Pancreas (tissue), 10 donors: ENCODE results near the gene MPRIP. TPM values are rescaled to one million over a fixed set of nuclear protein-coding genes. Genes with fewer than 3 reads are reported as not detected.
"Not testable (repeated sequence)": the region's sequence is repeated elsewhere in the genome, so short reads cannot be mapped to it uniquely, and the experiment has no call there.

Experiments used
- ATAC-seq, 4 donors: fragments of 200-7000 bp; cut with Tn5 transposase; one replicate each; pipeline versions ENCODE4 v1.8.0 to v1.9.1; 2020; ENCODE audit warnings: mild to moderate bottlenecking in 4 of 4, moderate library complexity in 4 of 4
- DNase-seq, 6 donors: peaks; one replicate each; pipeline ENCODE4 v3.0.0-alpha.2; 2020
- FAIRE-seq: peaks from 2 replicates; lab custom pipeline; 2012; peaks lifted over from hg19 to GRCh38; lab: Jason Lieb, UNC
- H3K27ac ChIP-seq, 4 donors: fragments of 200-600 bp; sonication (generic); 1 replicate in 3 of 4; 2 replicates in 1 of 4; pipeline versions ENCODE4 v1.5.0 to v1.8.0; 2020
- H3K27me3 ChIP-seq, 4 donors: fragments of 200-600 bp; one replicate each; pipeline ENCODE4 v1.8.0; 2021
- H3K36me3 ChIP-seq, 3 donors: fragments of 200-600 bp; sonication (generic) in 1 of 3; one replicate each; pipeline versions ENCODE4 v1.5.0 to v1.8.0; 2020 to 2021
- H3K4me1 ChIP-seq, 3 donors: fragments of 200-600 bp; one replicate each; pipeline ENCODE4 v1.8.0; 2021
- H3K4me3 ChIP-seq, 4 donors: fragments of 200-600 bp; sonication (generic) in 2 of 4; one replicate each; pipeline versions ENCODE4 v1.5.0 to v1.8.0; 2020 to 2021
- H3K9me3 ChIP-seq, 4 donors: fragments of 200-600 bp; one replicate each; pipeline ENCODE4 v1.8.0; 2021
- WGBS, 2 donors: extraction: QIAGEN DNeasy Blood & Tissue Kit; methylation state at CpG; one replicate each; pipeline ENCODE4 v1.1.7; 2013; 5-methylcytosine and 5-hydroxymethylcytosine counted together
- intact Hi-C, 3 donors: fragments of 100-400 bp; cut with DNase I; formaldehyde crosslinking; loops; one replicate each; pipeline versions ENCODE4 v1.11.1 to v1.14.2; 2022
- polyA plus RNA-seq, 2 donors: library from polyadenylated mRNA; stranded (reverse); fragments of 200-250 nt; gene quantifications; one replicate each; pipeline ENCODE4 v1.2.3, GENCODE V29; 2013
- total RNA-seq, 6 donors: library from RNA; stranded (reverse); fragmentation: NEBNext Ultra II Directional in 4 of 6; extraction: Animal tissue kit (Norgen Biotek cat#: 25700) in 4 of 6; gene quantifications; one replicate each; pipeline versions ENCODE4 v1.2.1 to v1.2.4, GENCODE V29; 2021 to 2023
- TF ChIP-seq, protein P1 (sequence below), 4 donors: fragments of 200-600 bp; sonication (generic) in 3 of 4; IDR thresholded peaks; one replicate each; pipeline versions ENCODE4 v1.5.0 to v1.8.0; 2021; ENCODE audit warnings: antibody characterized with exemption in 4 of 4
- donor health status: healthy with polysubstance abuse.
- donor health status: DM: no; HTN: no; CAD: no; lungs with moderate emphysema.
- donor health status: DM: no; HTN: no; CAD: no.
- donor health status: control.
- donor health status: control.
- donor health status: Bipolar disorder and iron deficiency.
- donor health status: DM: yes; HTN: yes; CAD: no.
- donor health status: DM: no; HTN: no; CAD: no.
- donor health status: DM: no; HTN: no; CAD: no.
- donor health status: DM: yes; HTN: yes; CAD: no.

The MPRIP gene, protein sequence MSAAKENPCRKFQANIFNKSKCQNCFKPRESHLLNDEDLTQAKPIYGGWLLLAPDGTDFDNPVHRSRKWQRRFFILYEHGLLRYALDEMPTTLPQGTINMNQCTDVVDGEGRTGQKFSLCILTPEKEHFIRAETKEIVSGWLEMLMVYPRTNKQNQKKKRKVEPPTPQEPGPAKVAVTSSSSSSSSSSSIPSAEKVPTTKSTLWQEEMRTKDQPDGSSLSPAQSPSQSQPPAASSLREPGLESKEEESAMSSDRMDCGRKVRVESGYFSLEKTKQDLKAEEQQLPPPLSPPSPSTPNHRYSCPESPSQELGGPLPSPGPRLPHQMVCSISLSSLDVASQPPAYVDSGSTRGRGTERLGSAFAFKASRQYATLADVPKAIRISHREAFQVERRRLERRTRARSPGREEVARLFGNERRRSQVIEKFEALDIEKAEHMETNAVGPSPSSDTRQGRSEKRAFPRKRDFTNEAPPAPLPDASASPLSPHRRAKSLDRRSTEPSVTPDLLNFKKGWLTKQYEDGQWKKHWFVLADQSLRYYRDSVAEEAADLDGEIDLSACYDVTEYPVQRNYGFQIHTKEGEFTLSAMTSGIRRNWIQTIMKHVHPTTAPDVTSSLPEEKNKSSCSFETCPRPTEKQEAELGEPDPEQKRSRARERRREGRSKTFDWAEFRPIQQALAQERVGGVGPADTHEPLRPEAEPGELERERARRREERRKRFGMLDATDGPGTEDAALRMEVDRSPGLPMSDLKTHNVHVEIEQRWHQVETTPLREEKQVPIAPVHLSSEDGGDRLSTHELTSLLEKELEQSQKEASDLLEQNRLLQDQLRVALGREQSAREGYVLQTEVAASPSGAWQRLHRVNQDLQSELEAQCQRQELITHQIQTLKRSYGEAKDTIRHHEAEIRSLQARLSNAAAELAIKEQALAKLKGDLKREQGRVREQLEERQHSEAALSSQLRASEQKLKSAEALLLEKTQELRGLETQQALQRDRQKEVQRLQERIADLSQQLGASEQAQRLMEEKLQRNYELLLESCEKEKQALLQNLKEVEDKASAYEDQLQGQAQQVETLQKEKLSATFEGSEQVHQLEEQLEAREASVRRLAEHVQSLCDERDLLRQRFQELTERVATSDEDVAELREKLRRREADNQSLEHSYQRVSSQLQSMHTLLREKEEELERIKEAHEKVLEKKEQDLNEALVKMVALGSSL (N-terminal part only)
- total RNA-seq: 100 to 1,000 TPM in 2 of 6 donors, 10 to 100 TPM in 4; 91.8 to 134 (median 98.1) TPM
- 100 to 1,000 TPM; 174 to 242 TPM for polyA plus RNA-seq

DNA sequence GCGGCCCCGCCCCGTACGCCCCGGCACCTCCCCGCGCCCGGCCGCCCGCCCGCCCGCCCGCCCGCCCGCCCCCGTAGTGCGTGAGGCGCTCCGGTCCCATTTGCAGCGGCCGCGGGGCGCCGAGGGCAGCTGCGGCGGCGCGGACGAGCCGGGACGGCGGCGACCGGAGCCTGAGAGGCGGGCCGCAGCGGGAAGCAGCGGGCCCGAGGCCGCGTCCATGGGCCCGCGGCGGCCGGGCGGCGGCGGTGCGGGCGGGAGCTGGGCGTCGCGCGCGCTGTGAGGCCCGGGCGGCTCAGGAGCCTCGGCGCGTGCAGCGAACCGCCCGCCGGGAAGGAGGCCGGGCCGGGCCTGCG, at the start of gene MPRIP:
Gene MPRIP (plus strand): TSS at position 74 of the 353 bp plus-strand sequence. CDS start 392 bp downstream, outside the sequence.
- ATAC-seq (no peak), DNase-seq (no peak), FAIRE-seq (no peak)
- Histone ChIP-seq H3K27ac (peak within 1 kb of the TSS; percentile 56 to 83 (median 71)), H3K36me3 (no peaks in the 10 kb centered on the region), H3K4me1 (peaks cover 7 to 26% (median 24%) of the 10 kb centered on the region in 3 donors), H3K27me3 (no peaks in the 10 kb centered on the region), H3K9me3 (no peaks in the 10 kb centered on the region), H3K4me3 (peak within 1 kb of the TSS; percentile 42 to 69 (median 62))
- WGBS, 2 donors: 0 to 2% methylated on average over 32 to 67 of the region's 67 CpGs
- intact Hi-C loops: no loop called here
- TF ChIP-seq, protein P1, sequence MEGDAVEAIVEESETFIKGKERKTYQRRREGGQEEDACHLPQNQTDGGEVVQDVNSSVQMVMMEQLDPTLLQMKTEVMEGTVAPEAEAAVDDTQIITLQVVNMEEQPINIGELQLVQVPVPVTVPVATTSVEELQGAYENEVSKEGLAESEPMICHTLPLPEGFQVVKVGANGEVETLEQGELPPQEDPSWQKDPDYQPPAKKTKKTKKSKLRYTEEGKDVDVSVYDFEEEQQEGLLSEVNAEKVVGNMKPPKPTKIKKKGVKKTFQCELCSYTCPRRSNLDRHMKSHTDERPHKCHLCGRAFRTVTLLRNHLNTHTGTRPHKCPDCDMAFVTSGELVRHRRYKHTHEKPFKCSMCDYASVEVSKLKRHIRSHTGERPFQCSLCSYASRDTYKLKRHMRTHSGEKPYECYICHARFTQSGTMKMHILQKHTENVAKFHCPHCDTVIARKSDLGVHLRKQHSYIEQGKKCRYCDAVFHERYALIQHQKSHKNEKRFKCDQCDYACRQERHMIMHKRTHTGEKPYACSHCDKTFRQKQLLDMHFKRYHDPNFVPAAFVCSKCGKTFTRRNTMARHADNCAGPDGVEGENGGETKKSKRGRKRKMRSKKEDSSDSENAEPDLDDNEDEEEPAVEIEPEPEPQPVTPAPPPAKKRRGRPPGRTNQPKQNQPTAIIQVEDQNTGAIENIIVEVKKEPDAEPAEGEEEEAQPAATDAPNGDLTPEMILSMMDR (IDR thresholded peaks at IDR 0.05): no peak

DNA sequence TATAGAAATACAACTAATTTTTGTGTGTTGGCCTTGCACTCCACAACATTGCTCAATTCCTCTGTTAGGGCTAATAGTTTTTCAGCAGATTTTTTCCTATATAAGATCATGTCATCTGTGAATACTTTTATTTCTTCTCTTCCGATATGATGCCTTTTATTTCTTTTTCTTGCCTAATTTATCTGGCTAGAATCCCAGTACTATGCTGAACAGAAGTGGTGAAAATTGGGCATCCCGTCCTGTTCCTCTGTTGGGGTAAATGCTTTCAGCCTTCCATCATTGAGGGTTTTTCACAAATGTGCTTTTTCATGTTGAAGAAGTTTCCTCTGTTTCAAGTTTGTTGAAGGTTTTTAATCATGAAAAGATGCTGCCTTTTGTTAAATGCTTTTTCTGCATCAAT, 47.6 kb upstream of the MPRIP start:
- Histone ChIP-seq H3K27ac (no peak overlapping the region), H3K4me3 (no peak overlapping the region), H3K9me3 (no peaks in the 10 kb centered on the region), H3K36me3 (no peaks in the 10 kb centered on the region), H3K4me1 (no peaks in the 10 kb centered on the region), H3K27me3 (no peaks in the 10 kb centered on the region)
- ATAC-seq (no peak), FAIRE-seq (no peak), DNase-seq (no peak)
- TF ChIP-seq, protein P1 (IDR thresholded peaks at IDR 0.05): no peak
- WGBS, 2 donors: 86 to 93% methylated on average over 2 of the region's 2 CpGs
- intact Hi-C loops: no loop called here

DNA sequence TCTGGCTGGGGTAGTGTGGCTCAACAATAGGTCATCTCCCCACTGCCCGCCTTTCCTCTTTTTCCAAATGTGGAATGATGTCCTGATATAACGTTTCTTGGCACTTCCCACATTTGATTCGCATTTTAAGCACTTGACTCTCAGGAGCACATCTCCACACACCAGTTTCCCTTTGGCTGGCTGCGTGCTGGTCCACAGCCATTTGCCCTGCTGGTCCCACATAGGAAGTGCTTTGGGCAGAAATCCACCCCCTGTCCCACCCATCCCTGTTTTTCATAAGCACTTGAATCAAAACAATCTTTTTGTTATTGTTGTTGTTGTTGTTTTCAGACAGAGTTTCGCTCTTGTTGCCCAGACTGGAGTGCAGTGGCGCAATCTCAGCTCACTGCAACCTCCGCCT, 46.3 kb upstream of the MPRIP start:
- 85 to 94% methylated on average over 7 of the region's 7 CpGs for WGBS, 2 donors
- no peaks in the 10 kb centered on the region for H3K4me1 ChIP-seq
- H3K27ac ChIP-seq: no peak overlapping the region
- TF ChIP-seq, protein P1 (IDR thresholded peaks at IDR 0.05): no peak
- H3K4me3 ChIP-seq: no peak overlapping the region
- intact Hi-C loops: no loop called here
- H3K27me3 ChIP-seq: no peaks in the 10 kb centered on the region
- no peaks in the 10 kb centered on the region for H3K36me3 ChIP-seq
- H3K9me3 ChIP-seq: no peaks in the 10 kb centered on the region
- FAIRE-seq (no peak), ATAC-seq (no peak), DNase-seq (no peak)

DNA sequence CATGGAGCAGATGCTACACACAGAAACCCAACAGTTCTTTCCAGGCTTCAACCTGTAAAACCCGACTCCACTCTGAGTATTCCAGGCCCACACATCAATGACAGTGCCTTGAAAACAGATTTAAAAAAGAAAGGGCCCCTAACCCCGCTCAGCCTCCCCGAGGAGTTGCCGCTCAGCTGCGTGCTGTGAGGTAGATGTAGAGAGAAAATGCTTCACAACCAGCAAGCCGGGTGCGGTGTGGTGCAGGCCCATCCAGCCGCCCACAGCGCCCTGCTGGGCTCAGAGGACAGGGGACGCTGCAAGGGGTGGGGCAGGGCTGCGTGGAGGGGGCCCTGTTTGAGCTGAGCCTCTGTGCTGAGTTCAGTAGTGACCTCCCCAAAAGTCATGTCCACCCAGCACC, 45.5 kb upstream of the MPRIP start:
- H3K27me3 ChIP-seq, H3K4me1 ChIP-seq, ATAC-seq, H3K27ac ChIP-seq, FAIRE-seq, H3K36me3 ChIP-seq, intact Hi-C loops, DNase-seq, H3K4me3 ChIP-seq, H3K9me3 ChIP-seq: not testable (repeated sequence)
- 90 to 91% methylated on average over 11 of the region's 11 CpGs for WGBS, 2 donors
